ENCODE data around the gene PTPRJ. TPM values are rescaled to one million over a fixed set of nuclear protein-coding genes. Genes with fewer than 3 reads are reported as not detected.

Gene PTPRJ
- total RNA-seq, 1 experiment from 2014 or later = 10.5 TPM

DNA sequence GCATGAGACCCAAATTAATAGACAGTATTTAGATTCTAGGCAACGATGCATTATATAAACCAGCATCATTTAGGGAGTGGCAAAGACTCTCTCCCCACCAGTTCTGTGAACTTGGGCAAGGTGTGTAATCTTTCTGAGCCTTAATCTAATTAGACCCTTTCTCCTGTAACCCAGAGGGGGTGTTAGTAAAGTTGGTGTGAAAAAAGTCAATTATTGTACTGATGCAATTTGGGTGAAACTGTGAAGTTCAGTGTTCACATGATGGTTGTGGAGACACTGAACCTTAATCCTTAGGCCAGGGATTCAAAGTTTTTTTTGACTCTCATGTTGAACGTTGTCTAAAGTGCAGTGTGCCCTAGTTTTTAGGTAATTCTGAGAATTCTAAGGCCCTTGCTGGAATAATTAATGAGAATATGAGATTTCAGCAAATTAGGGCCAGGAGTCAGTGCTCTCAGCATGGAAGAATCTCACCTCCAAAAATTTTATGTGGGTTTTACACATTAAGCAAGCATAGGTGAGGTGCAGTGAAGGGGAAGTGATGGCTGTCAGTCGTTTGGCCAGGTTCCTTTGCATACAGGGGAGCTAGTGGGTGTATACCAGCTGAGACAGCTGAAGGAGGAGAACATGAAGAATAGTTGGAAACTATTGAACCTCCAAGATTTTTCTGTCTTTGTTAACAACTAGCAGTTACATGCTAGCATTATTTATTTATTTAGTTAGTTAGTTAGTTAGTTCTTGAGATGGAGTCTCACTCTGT is 94.2 kb downstream of the PTPRJ start:
- H3K27ac ChIP-seq (ENCODE audit: low read length) = no peak overlapping the region
- BruUV-seq (replicated peaks) = no TSS peak

DNA sequence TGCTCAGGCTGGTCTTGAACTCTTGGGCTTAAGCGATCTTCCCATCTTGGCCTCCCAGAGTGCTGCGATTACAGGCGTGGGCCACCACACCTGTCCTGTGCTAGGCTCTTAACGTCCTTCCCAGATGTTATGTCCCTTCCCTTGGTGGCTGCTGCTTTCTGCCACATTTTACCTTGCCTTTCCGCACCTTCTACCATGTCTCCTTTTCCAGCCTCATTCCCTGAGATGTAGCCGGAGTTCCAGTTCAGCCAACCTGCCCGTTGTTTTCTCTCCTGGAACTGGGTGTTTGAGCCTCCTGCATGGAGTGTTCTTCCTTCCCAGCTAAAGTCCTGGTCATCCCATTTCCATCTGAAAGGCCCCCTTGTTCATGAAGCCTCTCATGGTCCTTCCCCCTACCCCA is 95.3 kb downstream of the PTPRJ start:
- no peak for DNase-seq
- intact Hi-C loops (cut with micrococcal nuclease) = no loop called here
- H3K4me2 ChIP-seq (ENCODE audit: low read length) = no peak overlapping the region
- CTCF ChIA-PET = no interaction called here
- no peak overlapping the region for H3K9ac ChIP-seq (ENCODE audit: low read length)
- H2AFZ ChIP-seq (ENCODE audit: low read length) = no peak overlapping the region
- H3K4me1 ChIP-seq (ENCODE audit: insufficient read depth, low read length) = no peaks in the 10 kb centered on the region
- no peaks in the 10 kb centered on the region for H3K36me3 ChIP-seq (ENCODE audit: low read depth, low read length)
- TF ChIP-seq, protein P1, sequence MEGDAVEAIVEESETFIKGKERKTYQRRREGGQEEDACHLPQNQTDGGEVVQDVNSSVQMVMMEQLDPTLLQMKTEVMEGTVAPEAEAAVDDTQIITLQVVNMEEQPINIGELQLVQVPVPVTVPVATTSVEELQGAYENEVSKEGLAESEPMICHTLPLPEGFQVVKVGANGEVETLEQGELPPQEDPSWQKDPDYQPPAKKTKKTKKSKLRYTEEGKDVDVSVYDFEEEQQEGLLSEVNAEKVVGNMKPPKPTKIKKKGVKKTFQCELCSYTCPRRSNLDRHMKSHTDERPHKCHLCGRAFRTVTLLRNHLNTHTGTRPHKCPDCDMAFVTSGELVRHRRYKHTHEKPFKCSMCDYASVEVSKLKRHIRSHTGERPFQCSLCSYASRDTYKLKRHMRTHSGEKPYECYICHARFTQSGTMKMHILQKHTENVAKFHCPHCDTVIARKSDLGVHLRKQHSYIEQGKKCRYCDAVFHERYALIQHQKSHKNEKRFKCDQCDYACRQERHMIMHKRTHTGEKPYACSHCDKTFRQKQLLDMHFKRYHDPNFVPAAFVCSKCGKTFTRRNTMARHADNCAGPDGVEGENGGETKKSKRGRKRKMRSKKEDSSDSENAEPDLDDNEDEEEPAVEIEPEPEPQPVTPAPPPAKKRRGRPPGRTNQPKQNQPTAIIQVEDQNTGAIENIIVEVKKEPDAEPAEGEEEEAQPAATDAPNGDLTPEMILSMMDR (conservative IDR thresholded peaks at IDR 0.05; ENCODE audit: low read depth, low read length) = no peak
- no peak for TF ChIP-seq EZH2 (IDR thresholded peaks at IDR 0.05; ENCODE audit: low read length, unreplicated experiment)
- no peak for TF ChIP-seq EZH2phosphoT487 (IDR thresholded peaks at IDR 0.05; ENCODE audit: borderline replicate concordance, low read length)
- H3K4me3 ChIP-seq (ENCODE audit: low read length) = no peak overlapping the region
- H3K27ac ChIP-seq (ENCODE audit: low read length) = no peak overlapping the region
- ATAC-seq = no peak
- POLR2A ChIA-PET (ENCODE audit: unreplicated experiment) = no interaction called here
- H3F3A ChIP-seq (ENCODE audit: low read length, unreplicated experiment) = no peaks in the 10 kb centered on the region
- H3K9me2 ChIP-seq (replicated peaks; ENCODE audit: low read length) = no peaks in the 10 kb centered on the region
- H4K20me1 ChIP-seq (ENCODE audit: low read length) = no peaks in the 10 kb centered on the region
- H3K79me2 ChIP-seq (ENCODE audit: low read length) = no peaks in the 10 kb centered on the region
- no TSS peak for BruUV-seq (replicated peaks)
- no peaks in the 10 kb centered on the region for H3K9me3 ChIP-seq (ENCODE audit: low read length)
- H3K27me3 ChIP-seq (ENCODE audit: low read length) = no peaks in the 10 kb centered on the region

More for the DNA sequence above, 94.2 kb downstream of the PTPRJ start:
- DNase-seq = no peak
- ATAC-seq = no peak
- Histone ChIP-seq H3K9ac (ENCODE audit: low read length) (no peak overlapping the region), H3K36me3 (ENCODE audit: low read depth, low read length) (no peaks in the 10 kb centered on the region), H3K4me3 (ENCODE audit: low read length) (no peak overlapping the region), H2AFZ (ENCODE audit: low read length) (no peak overlapping the region), H3K79me2 (ENCODE audit: low read length) (no peaks in the 10 kb centered on the region), H3K9me3 (ENCODE audit: low read length) (no peaks in the 10 kb centered on the region), H3K27me3 (ENCODE audit: low read length) (no peaks in the 10 kb centered on the region), H3F3A (ENCODE audit: low read length, unreplicated experiment) (no peaks in the 10 kb centered on the region), H3K4me2 (ENCODE audit: low read length) (no peak overlapping the region), H4K20me1 (ENCODE audit: low read length) (no peaks in the 10 kb centered on the region), H3K4me1 (ENCODE audit: insufficient read depth, low read length) (no peaks in the 10 kb centered on the region), H3K9me2 (replicated peaks; ENCODE audit: low read length) (no peaks in the 10 kb centered on the region)
- TF ChIP-seq, protein P1 (conservative IDR thresholded peaks at IDR 0.05; ENCODE audit: low read depth, low read length) = no peak
- TF ChIP-seq EZH2phosphoT487 (IDR thresholded peaks at IDR 0.05; ENCODE audit: borderline replicate concordance, low read length) = no peak
- no peak for TF ChIP-seq EZH2 (IDR thresholded peaks at IDR 0.05; ENCODE audit: low read length, unreplicated experiment)
- POLR2A ChIA-PET (ENCODE audit: unreplicated experiment) = no interaction called here
- CTCF ChIA-PET = no interaction called here
- intact Hi-C loops (cut with micrococcal nuclease) = no loop called here

DNA sequence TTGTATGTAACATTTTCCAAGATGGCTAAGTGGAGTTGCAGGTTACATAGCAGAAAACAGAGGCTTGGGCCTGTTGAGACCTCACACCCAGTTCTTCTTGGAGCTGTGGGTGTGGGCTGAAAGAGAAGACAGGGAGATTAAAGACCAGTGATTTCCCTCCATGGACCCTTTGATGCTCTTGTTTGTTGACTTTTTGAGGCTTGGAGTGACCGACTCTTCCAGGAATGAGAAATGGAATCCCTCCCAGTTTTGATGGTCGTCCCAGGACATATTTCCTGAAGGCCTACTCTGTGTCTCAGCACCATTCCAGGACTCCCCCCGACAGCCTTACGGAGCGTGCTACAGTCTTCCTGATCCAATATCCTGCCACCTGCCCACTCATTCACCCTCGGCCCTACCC is 96.9 kb downstream of the PTPRJ start:
- Histone ChIP-seq H3K4me2 (ENCODE audit: low read length) (no peak overlapping the region), H3K4me3 (ENCODE audit: low read length) (no peak overlapping the region), H3K4me1 (ENCODE audit: insufficient read depth, low read length) (no peaks in the 10 kb centered on the region), H3K36me3 (ENCODE audit: low read depth, low read length) (no peaks in the 10 kb centered on the region), H3K9me3 (ENCODE audit: low read length) (no peaks in the 10 kb centered on the region), H3F3A (ENCODE audit: low read length, unreplicated experiment) (no peaks in the 10 kb centered on the region), H2AFZ (ENCODE audit: low read length) (no peak overlapping the region), H4K20me1 (ENCODE audit: low read length) (no peaks in the 10 kb centered on the region), H3K9me2 (replicated peaks; ENCODE audit: low read length) (no peaks in the 10 kb centered on the region), H3K27ac (ENCODE audit: low read length) (no peak overlapping the region), H3K27me3 (ENCODE audit: low read length) (no peaks in the 10 kb centered on the region), H3K79me2 (ENCODE audit: low read length) (no peaks in the 10 kb centered on the region), H3K9ac (ENCODE audit: low read length) (no peak overlapping the region)
- TF ChIP-seq EZH2 (IDR thresholded peaks at IDR 0.05; ENCODE audit: low read length, unreplicated experiment) (no peak), EZH2phosphoT487 (IDR thresholded peaks at IDR 0.05; ENCODE audit: borderline replicate concordance, low read length) (no peak)
- TF ChIP-seq, protein P1 (conservative IDR thresholded peaks at IDR 0.05; ENCODE audit: low read depth, low read length) = no peak
- ATAC-seq (no peak), DNase-seq (no peak)
- BruUV-seq (replicated peaks) = no TSS peak
- intact Hi-C loops (cut with micrococcal nuclease) = no loop called here
- ChIA-PET POLR2A (ENCODE audit: unreplicated experiment) (no interaction called here), CTCF (no interaction called here)
